Keratinocyte (primary cell): ENCODE measurements around the gene TPCN1. TPM values are rescaled to one million over a fixed set of nuclear protein-coding genes. Genes with fewer than 3 reads are reported as not detected.

Source experiments
- DNase-seq: peaks from one replicate; pipeline ENCODE4 v3.0.0-alpha.2; 2011; ENCODE audit warnings: low read depth, missing footprints, low spot score
- FAIRE-seq: peaks from 2 replicates; lab custom pipeline; 2011; peaks lifted over from hg19 to GRCh38; lab: Jason Lieb, UNC
- H2AFZ ChIP-seq: 2 replicates; pipeline ENCODE4 v1.6.0; 2012; ENCODE audit warnings: low read length, control low read depth, inconsistent platforms; ENCODE audit not compliant: control insufficient read depth
- H3K27ac ChIP-seq: 2 replicates; pipeline ENCODE4 v1.5.1; 2011; ENCODE audit warnings: low read length; ENCODE audit not compliant: control insufficient read depth, insufficient read depth
- H3K27me3 ChIP-seq: 3 replicates; pipeline ENCODE4 v1.6.0; 2011; ENCODE audit warnings: low read length; ENCODE audit not compliant: control insufficient read depth, insufficient read depth; ENCODE audit errors: extremely low read depth
- H3K36me3 ChIP-seq, 2 experiments: 2 replicates in 1 of 2; 3 replicates in 1 of 2; pipeline ENCODE4 v1.5.1; 2011; ENCODE audit warnings: low read length in 2 of 2, mild to moderate bottlenecking in 1 of 2; ENCODE audit not compliant: control insufficient read depth in 2 of 2, insufficient read depth in 2 of 2; ENCODE audit errors: extremely low read depth in 1 of 2
- H3K4me1 ChIP-seq: 3 replicates; pipeline ENCODE4 v1.5.1; 2011; ENCODE audit warnings: low read length; ENCODE audit not compliant: control insufficient read depth, insufficient read depth; ENCODE audit errors: extremely low read depth
- H3K4me2 ChIP-seq: 3 replicates; pipeline ENCODE4 v1.6.0; 2011; ENCODE audit warnings: low read depth, low read length; ENCODE audit not compliant: control insufficient read depth, insufficient read depth; ENCODE audit errors: extremely low read depth
- H3K4me3 ChIP-seq, 3 experiments: fragments of 200-600 bp in 1 of 3; sonication (generic) in 1 of 3; 2 replicates in 2 of 3; 3 replicates in 1 of 3; pipeline ENCODE4 v1.5.1; 2011 to 2016; ENCODE audit warnings: low read length in 3 of 3, mild to moderate bottlenecking in 3 of 3, control low read depth in 2 of 3, inconsistent platforms in 1 of 3, low read depth in 1 of 3, mixed read lengths in 1 of 3, mixed run types in 1 of 3, moderate library complexity in 1 of 3; ENCODE audit not compliant: control insufficient read depth in 2 of 3, insufficient read depth in 2 of 3; ENCODE audit errors: extremely low read depth in 1 of 3
- H3K79me2 ChIP-seq: 2 replicates; pipeline ENCODE4 v1.6.0; 2012; ENCODE audit warnings: low read length; ENCODE audit not compliant: control insufficient read depth, insufficient read depth
- H3K9ac ChIP-seq: 3 replicates; pipeline ENCODE4 v1.6.0; 2011; ENCODE audit warnings: low read length; ENCODE audit not compliant: control insufficient read depth, insufficient read depth; ENCODE audit errors: extremely low read depth
- H3K9me1 ChIP-seq: 3 replicates; pipeline ENCODE4 v1.6.0; 2011; ENCODE audit warnings: low read length; ENCODE audit not compliant: control insufficient read depth, insufficient read depth; ENCODE audit errors: extremely low read depth
- H3K9me3 ChIP-seq: 2 replicates; pipeline ENCODE4 v1.5.1; 2012; ENCODE audit warnings: low read depth, low read length; ENCODE audit not compliant: control insufficient read depth
- H4K20me1 ChIP-seq: 3 replicates; pipeline ENCODE4 v1.6.0; 2011; ENCODE audit warnings: low read length; ENCODE audit not compliant: control insufficient read depth, insufficient read depth; ENCODE audit errors: extremely low read depth
- EZH2 ChIP-seq: IDR thresholded peaks from one replicate; pipeline ENCODE4 v1.6.1; 2012; ENCODE audit warnings: inconsistent platforms, mild to moderate bottlenecking, low read length, moderate library complexity
- dilution Hi-C: fragments of 300-500 bp; cut with MboI; formaldehyde crosslinking; loops from one replicate; pipeline ENCODE4 v1.7.0; 2020; ENCODE audit warnings: low sequenced_read_pairs; ENCODE audit not compliant: extremely low pct_ligation_motif_present
- polyA plus RNA-seq, 5 experiments: library from polyadenylated mRNA; depleted of rRNA in 3 of 5; stranded (reverse) in 3 of 5; stranded (forward) in 1 of 5; unstranded in 1 of 5; fragments of >200 nt; gene quantifications; 1 replicate in 1 of 5; 2 replicates in 3 of 5; 3 replicates in 1 of 5; pipeline versions ENCODE4 v1.2.1 to v1.2.3, GENCODE V29; 2011 to 2012; ENCODE audit warnings: missing spikeins in 2 of 5, low read depth in 1 of 5, low replicate concordance in 1 of 5
- TF ChIP-seq, protein P1 (sequence below), 3 experiments: IDR thresholded peaks in 1 of 3; conservative IDR thresholded peaks in 1 of 3; optimal IDR thresholded peaks in 1 of 3; 2 replicates in 2 of 3; 3 replicates in 1 of 3; pipeline versions ENCODE3 to v1.5.1; 2011; ENCODE audit warnings: low read length in 3 of 3, mild to moderate bottlenecking in 3 of 3, moderate library complexity in 2 of 3, control low read depth in 1 of 3, inconsistent platforms in 1 of 3; ENCODE audit not compliant: insufficient read depth in 2 of 3; ENCODE audit errors: extremely low read depth in 1 of 3

TPCN1 gene
- polyA plus RNA-seq, 1 donor (not counting 4 experiments of a cell fraction or from before 2014, with no cell fraction given): 6.8 TPM

- Histone ChIP-seq H3K4me3 (no peak overlapping the region), H3K9me3 (no peaks in the 10 kb centered on the region), H3K4me1 (no peaks in the 10 kb centered on the region), H3K27ac (no peak overlapping the region), H3K27me3 (no peaks in the 10 kb centered on the region), H2AFZ (no peak overlapping the region), H3K9ac (no peak overlapping the region), H3K36me3 (peaks cover 4 to 8% of the 10 kb centered on the region in 2 experiments), H4K20me1 (no peaks in the 10 kb centered on the region), H3K9me1 (no peaks in the 10 kb centered on the region), H3K79me2 (no peaks in the 10 kb centered on the region), H3K4me2 (no peak overlapping the region)
- DNase-seq: no peak
- TF ChIP-seq EZH2: no peak
- TF ChIP-seq, protein P1, sequence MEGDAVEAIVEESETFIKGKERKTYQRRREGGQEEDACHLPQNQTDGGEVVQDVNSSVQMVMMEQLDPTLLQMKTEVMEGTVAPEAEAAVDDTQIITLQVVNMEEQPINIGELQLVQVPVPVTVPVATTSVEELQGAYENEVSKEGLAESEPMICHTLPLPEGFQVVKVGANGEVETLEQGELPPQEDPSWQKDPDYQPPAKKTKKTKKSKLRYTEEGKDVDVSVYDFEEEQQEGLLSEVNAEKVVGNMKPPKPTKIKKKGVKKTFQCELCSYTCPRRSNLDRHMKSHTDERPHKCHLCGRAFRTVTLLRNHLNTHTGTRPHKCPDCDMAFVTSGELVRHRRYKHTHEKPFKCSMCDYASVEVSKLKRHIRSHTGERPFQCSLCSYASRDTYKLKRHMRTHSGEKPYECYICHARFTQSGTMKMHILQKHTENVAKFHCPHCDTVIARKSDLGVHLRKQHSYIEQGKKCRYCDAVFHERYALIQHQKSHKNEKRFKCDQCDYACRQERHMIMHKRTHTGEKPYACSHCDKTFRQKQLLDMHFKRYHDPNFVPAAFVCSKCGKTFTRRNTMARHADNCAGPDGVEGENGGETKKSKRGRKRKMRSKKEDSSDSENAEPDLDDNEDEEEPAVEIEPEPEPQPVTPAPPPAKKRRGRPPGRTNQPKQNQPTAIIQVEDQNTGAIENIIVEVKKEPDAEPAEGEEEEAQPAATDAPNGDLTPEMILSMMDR (optimal IDR thresholded peaks at IDR 0.05 in 1 of 3, IDR thresholded peaks at IDR 0.05 in 1 of 3, conservative IDR thresholded peaks at IDR 0.05 in 1 of 3; ENCODE audit: extremely low read depth in 1 of 3, insufficient read depth in 2 of 3, low read length in 3 of 3): no peak
- no peak for FAIRE-seq
- dilution Hi-C loops: no loop called here
Measured at GRCh38 chr12:113278141-113278540, 56.9 kb downstream of the TPCN1 start.

- Histone ChIP-seq H3K4me3 (no peak overlapping the region), H4K20me1 (no peaks in the 10 kb centered on the region), H3K9me3 (no peaks in the 10 kb centered on the region), H3K9ac (no peak overlapping the region), H3K4me2 (no peak overlapping the region), H3K79me2 (no peaks in the 10 kb centered on the region), H3K9me1 (no peaks in the 10 kb centered on the region), H2AFZ (no peak overlapping the region), H3K27me3 (no peaks in the 10 kb centered on the region), H3K36me3 (peaks cover 4 to 5% of the 10 kb centered on the region in 2 experiments), H3K27ac (no peak overlapping the region), H3K4me1 (no peaks in the 10 kb centered on the region)
- DNase-seq (no peak), FAIRE-seq (no peak)
- dilution Hi-C loops: no loop called here
- TF ChIP-seq EZH2: no peak
- TF ChIP-seq, protein P1 (optimal IDR thresholded peaks at IDR 0.05 in 1 of 3, IDR thresholded peaks at IDR 0.05 in 1 of 3, conservative IDR thresholded peaks at IDR 0.05 in 1 of 3; ENCODE audit: extremely low read depth in 1 of 3, insufficient read depth in 2 of 3, low read length in 3 of 3): no peak
Measured at GRCh38 chr12:113278633-113279032, 57.4 kb downstream of the TPCN1 start.
